Lower lobe of right lung (tissue), 2 donors: Measurements from ENCODE around the gene IGFBP4. TPM values are rescaled to one million over a fixed set of nuclear protein-coding genes. Genes with fewer than 3 reads are reported as not detected.
A peak's percentile ranks its signal among the peaks of the same experiment; 100 is the strongest.

Experiments used
- ATAC-seq, 2 donors: fragments of 200-7000 bp; cut with Tn5 transposase; one replicate each; pipeline ENCODE4 v1.9.1; 2020 to 2022; ENCODE audit warnings: mild to moderate bottlenecking in 2 of 2, moderate library complexity in 2 of 2
- DNase-seq: peaks from one replicate; pipeline ENCODE4 v3.0.0-alpha.2; 2020
- H3K27ac ChIP-seq: fragments of 200-600 bp; one replicate; pipeline ENCODE4 v1.8.0; 2022
- H3K27me3 ChIP-seq: fragments of 200-600 bp; one replicate; pipeline ENCODE4 v1.8.0; 2022; ENCODE audit warnings: low read depth
- H3K36me3 ChIP-seq: fragments of 200-600 bp; one replicate; pipeline ENCODE4 v1.8.0; 2022; ENCODE audit warnings: mild to moderate bottlenecking
- H3K4me1 ChIP-seq: fragments of 200-600 bp; one replicate; pipeline ENCODE4 v1.8.0; 2022
- H3K4me3 ChIP-seq: fragments of 200-600 bp; one replicate; pipeline ENCODE4 v1.8.0; 2022; ENCODE audit warnings: mild to moderate bottlenecking
- H3K9me3 ChIP-seq: fragments of 200-600 bp; one replicate; pipeline ENCODE4 v1.8.0; 2022
- intact Hi-C: fragments of 100-400 bp; cut with DNase I; formaldehyde crosslinking; loops from one replicate; pipeline ENCODE4 v1.11.0; 2022
- total RNA-seq: library from RNA; stranded (reverse); fragmentation: NEBNext Ultra II Directional; extraction: Animal tissue kit (Norgen Biotek cat#: 25700); gene quantifications from one replicate; pipeline ENCODE4 v1.2.1, GENCODE V29; 2021
- TF ChIP-seq, protein P1 (sequence below): fragments of 200-600 bp; IDR thresholded peaks from one replicate; pipeline ENCODE4 v1.8.0; 2022; ENCODE audit warnings: antibody characterized with exemption, mild to moderate bottlenecking
- donor health status: DM: no; HTN: yes; CAD: no; lungs with severe emphysema.

Gene IGFBP4
- total RNA-seq, 1 donor from 2014 or later = 371 TPM

DNA sequence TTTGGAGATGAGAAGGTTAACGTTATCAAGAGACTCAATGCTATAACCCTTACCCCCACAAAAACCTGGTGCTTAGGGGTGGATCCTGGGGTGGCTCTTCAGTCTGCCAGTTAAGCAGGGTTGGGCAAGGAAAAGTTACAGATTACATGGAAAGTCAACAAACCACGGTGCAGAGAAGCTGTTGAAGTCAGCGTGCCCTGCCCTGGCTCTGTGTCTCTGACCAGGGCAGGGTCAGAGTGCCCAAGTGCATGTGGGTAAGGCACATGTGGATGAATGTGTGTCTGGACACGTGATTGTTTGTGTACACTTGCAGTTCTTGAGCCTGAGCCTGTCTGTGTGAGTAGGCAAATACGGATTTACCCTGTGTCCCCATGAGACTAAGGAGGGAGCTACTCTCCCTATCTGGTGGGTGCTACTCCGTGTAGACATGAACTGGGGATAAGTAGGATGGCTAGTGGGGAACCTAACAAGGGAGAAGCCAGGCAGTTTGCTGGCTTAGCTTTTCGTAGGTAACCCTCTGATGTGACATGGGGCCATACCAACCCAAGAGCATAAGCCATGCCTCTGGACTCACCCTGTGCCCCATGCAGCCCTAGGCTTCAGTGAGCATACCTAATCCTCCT lies 5.5 kb downstream of the IGFBP4 start:
- H3K27me3 ChIP-seq = no peaks in the 10 kb centered on the region
- H3K36me3 ChIP-seq = peaks cover 24% of the 10 kb centered on the region
- TF ChIP-seq, protein P1, sequence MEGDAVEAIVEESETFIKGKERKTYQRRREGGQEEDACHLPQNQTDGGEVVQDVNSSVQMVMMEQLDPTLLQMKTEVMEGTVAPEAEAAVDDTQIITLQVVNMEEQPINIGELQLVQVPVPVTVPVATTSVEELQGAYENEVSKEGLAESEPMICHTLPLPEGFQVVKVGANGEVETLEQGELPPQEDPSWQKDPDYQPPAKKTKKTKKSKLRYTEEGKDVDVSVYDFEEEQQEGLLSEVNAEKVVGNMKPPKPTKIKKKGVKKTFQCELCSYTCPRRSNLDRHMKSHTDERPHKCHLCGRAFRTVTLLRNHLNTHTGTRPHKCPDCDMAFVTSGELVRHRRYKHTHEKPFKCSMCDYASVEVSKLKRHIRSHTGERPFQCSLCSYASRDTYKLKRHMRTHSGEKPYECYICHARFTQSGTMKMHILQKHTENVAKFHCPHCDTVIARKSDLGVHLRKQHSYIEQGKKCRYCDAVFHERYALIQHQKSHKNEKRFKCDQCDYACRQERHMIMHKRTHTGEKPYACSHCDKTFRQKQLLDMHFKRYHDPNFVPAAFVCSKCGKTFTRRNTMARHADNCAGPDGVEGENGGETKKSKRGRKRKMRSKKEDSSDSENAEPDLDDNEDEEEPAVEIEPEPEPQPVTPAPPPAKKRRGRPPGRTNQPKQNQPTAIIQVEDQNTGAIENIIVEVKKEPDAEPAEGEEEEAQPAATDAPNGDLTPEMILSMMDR = no peak
- ATAC-seq (peak; percentile 74 to 75), DNase-seq (peak; percentile 76)
- peak overlapping the region; percentile 63 for H3K27ac ChIP-seq
- peak overlapping the region; percentile 84 for H3K4me3 ChIP-seq
- intact Hi-C loops = no loop called here
- H3K4me1 ChIP-seq = peaks cover 89% of the 10 kb centered on the region
- H3K9me3 ChIP-seq = no peaks in the 10 kb centered on the region

DNA sequence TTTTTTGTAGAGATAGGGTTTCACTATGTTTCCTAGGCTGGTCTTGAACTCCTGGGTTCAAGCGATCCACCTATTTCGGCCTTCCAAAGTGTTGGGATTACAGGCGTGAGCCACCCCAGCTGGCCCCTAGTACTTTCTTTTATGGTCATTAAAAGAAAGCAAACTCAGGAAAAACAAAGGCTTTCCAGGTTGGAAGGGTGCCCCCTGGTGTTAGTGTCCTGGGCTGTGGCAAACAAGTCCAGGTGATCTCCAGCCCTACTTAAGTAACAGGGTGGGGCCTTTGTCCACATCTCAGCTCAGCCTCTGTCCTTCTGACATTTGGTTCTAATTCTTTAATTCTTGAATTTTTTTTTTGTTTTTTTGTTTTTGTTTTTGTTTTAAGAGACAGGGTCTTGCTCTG lies 6.9 kb downstream of the IGFBP4 start:
- TF ChIP-seq, protein P1 = peak; percentile 62
- DNase-seq (no peak), ATAC-seq (no peak)
- peaks cover 90% of the 10 kb centered on the region for H3K4me1 ChIP-seq
- H3K4me3 ChIP-seq = peak overlapping the region; percentile 3
- peak overlapping the region; percentile 63 for H3K27ac ChIP-seq
- H3K9me3 ChIP-seq = no peaks in the 10 kb centered on the region
- intact Hi-C loops = no loop called here
- H3K36me3 ChIP-seq = peaks cover 38% of the 10 kb centered on the region
- H3K27me3 ChIP-seq = no peaks in the 10 kb centered on the region

DNA sequence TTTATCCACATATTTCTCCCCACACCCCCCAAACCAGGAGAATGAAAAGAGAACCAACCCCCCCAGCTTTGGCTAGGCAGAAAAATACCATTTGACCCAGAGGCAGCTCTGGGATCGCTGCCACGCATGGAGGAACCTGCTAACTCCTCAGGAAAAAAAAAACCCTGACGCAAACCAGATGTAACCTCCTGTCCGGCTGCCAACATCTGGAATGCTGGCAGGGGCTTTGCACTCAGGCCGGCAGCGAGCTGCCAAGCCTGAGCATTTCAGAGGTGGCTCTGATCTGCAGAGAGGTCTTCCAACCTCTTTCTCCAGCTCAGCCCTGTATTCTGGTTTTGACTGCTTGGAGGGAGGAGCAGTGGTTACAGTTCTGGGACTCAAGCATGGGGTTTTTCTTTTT lies 8.2 kb downstream of the IGFBP4 start:
- Histone ChIP-seq H3K36me3 (peaks cover 51% of the 10 kb centered on the region), H3K4me1 (peaks cover 84% of the 10 kb centered on the region), H3K27ac (peak overlapping the region; percentile 13), H3K27me3 (no peaks in the 10 kb centered on the region), H3K9me3 (no peaks in the 10 kb centered on the region), H3K4me3 (no peak overlapping the region)
- intact Hi-C loops = no loop called here
- ATAC-seq (no peak), DNase-seq (no peak)
- TF ChIP-seq, protein P1 = no peak

DNA sequence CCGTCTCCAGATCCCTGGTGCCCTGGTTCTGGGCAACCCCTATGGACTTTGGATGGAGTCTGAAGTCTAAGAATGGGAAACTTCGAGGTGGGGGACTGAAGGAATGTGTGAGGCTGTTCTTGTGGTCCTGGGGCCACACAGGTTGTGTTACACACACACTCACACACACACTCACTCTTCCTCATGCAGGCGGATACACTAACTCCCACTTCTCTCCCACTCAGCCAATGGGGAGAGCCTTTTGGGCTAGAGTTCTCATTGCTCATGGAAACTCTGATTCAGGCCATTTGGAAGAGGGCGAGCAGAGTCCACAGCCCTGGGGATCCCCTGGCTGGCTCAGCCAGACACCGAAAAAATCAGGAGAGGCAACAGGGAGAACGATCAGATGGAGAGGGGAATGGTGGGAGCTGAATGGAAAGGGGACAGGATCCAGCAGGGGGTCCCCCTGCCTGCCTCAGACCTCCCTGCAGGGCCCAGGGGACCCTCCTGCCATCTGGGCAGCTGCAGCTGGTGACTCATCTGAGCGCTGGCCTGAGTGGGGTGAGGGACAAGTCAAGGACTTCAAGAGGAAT lies 9.1 kb downstream of the IGFBP4 start:
- intact Hi-C loops = no loop called here
- H3K27me3 ChIP-seq = no peaks in the 10 kb centered on the region
- H3K9me3 ChIP-seq = no peaks in the 10 kb centered on the region
- peaks cover 54% of the 10 kb centered on the region for H3K36me3 ChIP-seq
- peak overlapping the region; percentile 13 for H3K27ac ChIP-seq
- no peak for DNase-seq
- H3K4me3 ChIP-seq = no peak overlapping the region
- TF ChIP-seq, protein P1 = no peak
- peak in 1 of 2 donors; percentile 11 for ATAC-seq
- peaks cover 84% of the 10 kb centered on the region for H3K4me1 ChIP-seq

DNA sequence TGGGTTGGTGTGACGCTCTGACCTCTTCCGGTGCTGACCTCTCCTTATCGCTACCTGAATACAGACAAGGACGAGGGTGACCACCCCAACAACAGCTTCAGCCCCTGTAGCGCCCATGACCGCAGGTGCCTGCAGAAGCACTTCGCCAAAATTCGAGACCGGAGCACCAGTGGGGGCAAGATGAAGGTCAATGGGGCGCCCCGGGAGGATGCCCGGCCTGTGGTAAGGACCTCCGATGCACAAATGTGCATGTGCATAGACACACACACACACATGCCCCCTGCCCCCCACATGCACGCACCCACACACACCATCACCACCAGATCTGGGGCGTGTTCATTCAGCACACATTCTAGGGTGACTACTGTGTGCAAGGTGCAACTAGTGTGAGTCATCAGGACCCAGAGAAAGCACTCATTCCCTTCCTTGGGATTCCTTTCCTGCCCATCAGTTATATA lies 9.7 kb downstream of the IGFBP4 start:
- H3K27ac ChIP-seq = no peak overlapping the region
- no peak overlapping the region for H3K4me3 ChIP-seq
- H3K4me1 ChIP-seq = peaks cover 84% of the 10 kb centered on the region
- H3K9me3 ChIP-seq = no peaks in the 10 kb centered on the region
- no peaks in the 10 kb centered on the region for H3K27me3 ChIP-seq
- TF ChIP-seq, protein P1 = no peak
- peaks cover 60% of the 10 kb centered on the region for H3K36me3 ChIP-seq
- intact Hi-C loops = no loop called here
- no peak for DNase-seq
- ATAC-seq = no peak
